Sigmoid colon (tissue), 7 donors: ENCODE data around the gene HDAC8. TPM values are rescaled to one million over a fixed set of nuclear protein-coding genes. Genes with fewer than 3 reads are reported as not detected.

ENCODE experiments used
- DNase-seq: peaks from one replicate; pipeline ENCODE4 v3.0.0-alpha.2; 2019
- H3K27ac ChIP-seq, 4 donors: fragments of 200-600 bp; sonication (generic); one replicate each; pipeline ENCODE4 v1.5.1; 2016 to 2019; ENCODE audit warnings: mild to moderate bottlenecking in 1 of 4
- H3K27me3 ChIP-seq, 3 donors: fragments of 200-600 bp; sonication (generic); one replicate each; pipeline ENCODE4 v1.5.1; 2019; ENCODE audit warnings: mild to moderate bottlenecking in 1 of 3
- H3K36me3 ChIP-seq, 4 donors: fragments of 200-600 bp; sonication (generic); one replicate each; pipeline ENCODE4 v1.5.1; 2016 to 2019
- H3K4me1 ChIP-seq, 4 donors: fragments of 200-600 bp; sonication (generic); one replicate each; pipeline ENCODE4 v1.5.1; 2017 to 2019
- H3K4me3 ChIP-seq, 4 donors: fragments of 200-600 bp; sonication (generic); one replicate each; pipeline ENCODE4 v1.5.1; 2017 to 2019; ENCODE audit warnings: mild to moderate bottlenecking in 2 of 4, moderate library complexity in 1 of 4
- H3K9me3 ChIP-seq, 4 donors: fragments of 200-600 bp in 3 of 4; sonication (generic) in 3 of 4; one replicate each; pipeline versions ENCODE4 v1.5.1 to v1.6.1; 2013 to 2019
- EP300 ChIP-seq, 4 donors: sonication (generic); formaldehyde crosslinking; IDR thresholded peaks; one replicate each; pipeline ENCODE4 v1.6.1; 2017; ENCODE audit warnings: antibody characterized with exemption in 4 of 4
- POLR2A ChIP-seq, 2 donors: fragments of 450-650 bp; IDR thresholded peaks; one replicate each; pipeline ENCODE4 v1.6.1; 2016; ENCODE audit warnings: antibody characterized with exemption in 2 of 2, mild to moderate bottlenecking in 2 of 2, moderate library complexity in 2 of 2
- POLR2AphosphoS5 ChIP-seq, 4 donors: sonication (generic); formaldehyde crosslinking; IDR thresholded peaks; one replicate each; pipeline ENCODE4 v1.6.1; 2017; ENCODE audit warnings: antibody characterized with exemption in 4 of 4
- WGBS, 2 donors: extraction: QIAGEN DNeasy Blood & Tissue Kit; methylation state at CpG; one replicate each; pipeline ENCODE4 v1.1.7; 2013; 5-methylcytosine and 5-hydroxymethylcytosine counted together
- intact Hi-C: fragments of 100-400 bp; cut with DNase I; formaldehyde crosslinking; loops from one replicate; pipeline ENCODE4 v1.15.1; 2023
- polyA plus RNA-seq, 3 donors: library from polyadenylated mRNA; stranded (reverse); fragments of 200-250 nt; gene quantifications; one replicate each; pipeline ENCODE4 v1.2.3, GENCODE V29; 2013
- total RNA-seq, 4 donors: library from RNA; depleted of rRNA; stranded (reverse); fragments of >200 nt; gene quantifications; one replicate each; pipeline ENCODE4 v1.1.0, GENCODE V29; 2016
- TF ChIP-seq, protein P1 (sequence below), 4 experiments: fragments of 450-650 bp in 3 of 4; fragments of 200-600 bp in 1 of 4; IDR thresholded peaks; one replicate each; pipeline ENCODE4 v1.5.1; 2016 to 2019; ENCODE audit warnings: antibody characterized with exemption in 4 of 4, mild to moderate bottlenecking in 3 of 4, moderate library complexity in 2 of 4
- donor health status: healthy with polysubstance abuse.
- donor health status: Bipolar disorder and iron deficiency.
- donor health status: healthy.

The HDAC8 gene
- total and polyA plus RNA-seq, 7 donors = 13.2 to 44.0 (median 30.4) TPM

DNA sequence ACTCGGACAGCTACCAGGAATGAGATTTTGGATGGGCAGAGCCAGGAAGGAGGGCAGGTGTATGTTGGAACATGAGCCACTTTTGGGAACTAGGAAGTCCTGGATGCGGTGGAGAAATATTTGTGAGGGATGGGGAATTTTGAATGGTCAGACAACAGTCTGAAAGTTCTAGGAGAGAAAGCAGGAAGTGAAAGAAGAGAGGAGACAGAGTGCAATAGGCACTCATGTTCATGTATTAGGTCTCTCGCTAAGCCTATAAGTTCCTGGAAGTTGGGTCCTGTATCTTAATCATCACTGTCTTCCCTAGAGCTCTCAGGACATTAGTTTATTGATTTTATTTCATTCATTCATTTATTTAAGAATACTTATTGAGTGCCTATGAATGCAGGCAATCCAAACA lies 201.2 kb downstream of the HDAC8 start:
- no peak for TF ChIP-seq POLR2A (IDR thresholded peaks at IDR 0.05)
- TF ChIP-seq POLR2AphosphoS5 (IDR thresholded peaks at IDR 0.05) = no peak
- TF ChIP-seq, protein P1, sequence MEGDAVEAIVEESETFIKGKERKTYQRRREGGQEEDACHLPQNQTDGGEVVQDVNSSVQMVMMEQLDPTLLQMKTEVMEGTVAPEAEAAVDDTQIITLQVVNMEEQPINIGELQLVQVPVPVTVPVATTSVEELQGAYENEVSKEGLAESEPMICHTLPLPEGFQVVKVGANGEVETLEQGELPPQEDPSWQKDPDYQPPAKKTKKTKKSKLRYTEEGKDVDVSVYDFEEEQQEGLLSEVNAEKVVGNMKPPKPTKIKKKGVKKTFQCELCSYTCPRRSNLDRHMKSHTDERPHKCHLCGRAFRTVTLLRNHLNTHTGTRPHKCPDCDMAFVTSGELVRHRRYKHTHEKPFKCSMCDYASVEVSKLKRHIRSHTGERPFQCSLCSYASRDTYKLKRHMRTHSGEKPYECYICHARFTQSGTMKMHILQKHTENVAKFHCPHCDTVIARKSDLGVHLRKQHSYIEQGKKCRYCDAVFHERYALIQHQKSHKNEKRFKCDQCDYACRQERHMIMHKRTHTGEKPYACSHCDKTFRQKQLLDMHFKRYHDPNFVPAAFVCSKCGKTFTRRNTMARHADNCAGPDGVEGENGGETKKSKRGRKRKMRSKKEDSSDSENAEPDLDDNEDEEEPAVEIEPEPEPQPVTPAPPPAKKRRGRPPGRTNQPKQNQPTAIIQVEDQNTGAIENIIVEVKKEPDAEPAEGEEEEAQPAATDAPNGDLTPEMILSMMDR (IDR thresholded peaks at IDR 0.05) = no peak
- no peak for TF ChIP-seq EP300 (IDR thresholded peaks at IDR 0.05)
- Histone ChIP-seq H3K27ac (no peak overlapping the region), H3K9me3 (no peaks in the 10 kb centered on the region), H3K4me3 (no peak overlapping the region), H3K27me3 (no peaks in the 10 kb centered on the region), H3K36me3 (no peaks in the 10 kb centered on the region), H3K4me1 (no peaks in the 10 kb centered on the region)
- intact Hi-C loops = no loop called here
- 90 to 92% methylated on average over 3 of the region's 3 CpGs for WGBS, 2 donors
- no peak for DNase-seq

DNA sequence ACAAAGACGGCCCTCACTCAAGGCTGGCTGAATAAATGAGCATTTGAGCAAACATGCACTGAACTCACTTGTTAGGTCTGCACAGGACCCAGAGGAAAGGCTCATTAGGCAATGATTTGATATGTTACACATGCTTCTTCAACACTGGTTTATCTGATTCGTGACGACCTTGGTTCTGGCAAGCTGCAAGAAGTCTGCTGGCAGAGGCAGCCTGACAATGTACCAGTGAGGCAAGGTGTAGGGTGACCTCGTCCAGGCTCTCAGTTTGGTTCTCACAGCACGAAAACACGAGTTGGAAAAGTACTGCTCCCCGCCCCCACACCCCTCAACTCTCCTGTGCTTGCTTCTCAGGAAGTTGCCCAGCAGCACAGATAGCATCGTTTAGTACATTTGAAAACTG lies 203.8 kb downstream of the HDAC8 start:
- Histone ChIP-seq H3K27ac (no peak overlapping the region), H3K27me3 (no peaks in the 10 kb centered on the region), H3K36me3 (no peaks in the 10 kb centered on the region), H3K4me3 (no peak overlapping the region), H3K4me1 (no peaks in the 10 kb centered on the region), H3K9me3 (no peaks in the 10 kb centered on the region)
- no peak for TF ChIP-seq EP300 (IDR thresholded peaks at IDR 0.05)
- TF ChIP-seq, protein P1 (IDR thresholded peaks at IDR 0.05) = no peak
- no peak for TF ChIP-seq POLR2A (IDR thresholded peaks at IDR 0.05)
- TF ChIP-seq POLR2AphosphoS5 (IDR thresholded peaks at IDR 0.05) = no peak
- DNase-seq = no peak
- intact Hi-C loops = no loop called here
- 87 to 91% methylated on average over 8 of the region's 8 CpGs for WGBS, 2 donors

DNA sequence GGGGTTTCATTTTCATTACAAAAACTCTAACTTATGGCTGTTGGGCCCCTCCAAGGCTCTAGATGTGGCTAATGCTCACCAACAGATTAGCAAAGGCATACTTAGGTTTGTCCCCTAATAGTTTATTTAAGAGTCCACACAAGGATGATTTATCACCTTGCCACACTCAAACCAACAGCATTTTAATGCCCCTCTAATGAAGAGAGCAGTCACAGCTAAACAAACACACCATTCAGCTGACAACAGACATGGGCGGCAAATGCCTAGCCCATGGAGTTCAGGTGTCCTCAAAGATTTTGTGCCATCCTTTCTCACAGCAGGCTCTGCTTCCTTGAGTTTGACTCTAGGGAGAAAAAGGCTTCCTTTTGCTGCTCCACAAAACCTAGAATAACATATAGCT lies 205.1 kb downstream of the HDAC8 start:
- H3K27me3 ChIP-seq = no peaks in the 10 kb centered on the region
- intact Hi-C loops = no loop called here
- no peak for DNase-seq
- no peak overlapping the region for H3K4me3 ChIP-seq
- H3K4me1 ChIP-seq = no peaks in the 10 kb centered on the region
- 95 to 98% methylated on average over 1 of the region's 1 CpG for WGBS, 2 donors
- no peaks in the 10 kb centered on the region for H3K36me3 ChIP-seq
- TF ChIP-seq POLR2AphosphoS5 (IDR thresholded peaks at IDR 0.05) = no peak
- H3K9me3 ChIP-seq = no peaks in the 10 kb centered on the region
- H3K27ac ChIP-seq = no peak overlapping the region

DNA sequence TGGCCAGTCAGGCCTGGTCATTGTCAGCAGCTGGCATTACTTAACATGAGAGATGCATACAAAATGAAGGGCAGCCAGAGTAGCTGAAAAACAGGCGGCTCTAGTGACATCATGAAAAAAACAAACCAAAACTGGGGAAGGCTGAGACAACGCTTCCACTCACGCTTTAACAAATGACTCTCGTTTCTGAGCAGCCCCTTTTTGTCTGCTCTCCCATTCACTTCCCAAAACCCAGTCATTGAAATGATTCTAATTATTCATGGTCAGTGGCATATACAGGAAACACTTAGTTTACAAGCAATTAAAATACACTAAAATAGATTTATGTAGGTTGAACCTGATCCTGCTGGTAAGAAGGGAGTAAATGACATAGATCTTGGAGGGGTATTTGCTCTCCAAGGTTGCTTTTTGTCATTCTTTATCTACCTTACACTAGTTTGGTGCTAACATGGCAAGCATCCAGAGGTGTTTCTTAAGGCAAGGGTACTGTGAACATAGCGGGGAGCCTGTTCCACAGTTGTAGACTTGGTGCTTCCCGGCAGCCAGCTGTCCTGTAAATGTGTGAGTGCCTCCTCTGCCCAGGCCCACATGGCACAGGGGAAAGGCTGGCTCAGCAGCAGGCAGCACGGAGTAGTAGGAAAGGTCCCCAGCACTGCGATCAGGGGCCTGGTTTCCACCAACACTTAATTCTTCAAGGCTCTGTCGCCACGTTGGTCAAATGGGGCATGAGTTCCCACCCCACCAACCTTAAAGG lies 205.8 kb downstream of the HDAC8 start:
- Histone ChIP-seq H3K36me3 (no peaks in the 10 kb centered on the region), H3K27me3 (no peaks in the 10 kb centered on the region), H3K9me3 (no peaks in the 10 kb centered on the region), H3K4me1 (no peaks in the 10 kb centered on the region), H3K27ac (no peak overlapping the region), H3K4me3 (no peak overlapping the region)
- TF ChIP-seq POLR2A (IDR thresholded peaks at IDR 0.05) (no peak), POLR2AphosphoS5 (IDR thresholded peaks at IDR 0.05) (no peak), EP300 (IDR thresholded peaks at IDR 0.05) (no peak)
- TF ChIP-seq, protein P1 (IDR thresholded peaks at IDR 0.05) = no peak
- WGBS, 2 donors = 90 to 94% methylated on average over 10 of the region's 10 CpGs
- DNase-seq = no peak
- intact Hi-C loops = no loop called here

DNA sequence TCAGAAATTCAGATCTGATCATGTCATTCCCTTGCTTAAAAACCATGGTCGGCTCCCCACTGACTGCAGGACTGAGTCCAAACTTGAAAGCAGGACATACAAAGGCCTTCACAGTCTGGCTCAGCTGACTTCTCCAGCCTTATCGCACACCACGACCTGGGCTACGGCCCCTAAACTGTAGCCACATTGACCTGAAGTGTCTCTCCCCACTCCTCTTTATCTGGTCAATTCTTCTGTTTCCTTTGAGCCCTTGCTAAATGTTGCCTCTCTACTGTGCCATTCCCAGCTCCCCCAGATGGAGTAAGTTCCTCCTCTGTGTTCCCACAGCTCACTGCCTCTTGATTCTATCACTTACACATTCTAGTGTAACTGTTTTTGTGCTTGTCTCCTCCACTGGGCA lies 206.5 kb downstream of the HDAC8 start:
- no peaks in the 10 kb centered on the region for H3K27me3 ChIP-seq
- no peaks in the 10 kb centered on the region for H3K4me1 ChIP-seq
- intact Hi-C loops = no loop called here
- no peaks in the 10 kb centered on the region for H3K9me3 ChIP-seq
- no peak for TF ChIP-seq EP300 (IDR thresholded peaks at IDR 0.05)
- no peak for TF ChIP-seq POLR2AphosphoS5 (IDR thresholded peaks at IDR 0.05)
- TF ChIP-seq, protein P1 (IDR thresholded peaks at IDR 0.05) = no peak
- TF ChIP-seq POLR2A (IDR thresholded peaks at IDR 0.05) = no peak
- no peak overlapping the region for H3K4me3 ChIP-seq
- WGBS, 2 donors = 96% methylated on average over 4 of the region's 4 CpGs
- H3K27ac ChIP-seq = no peak overlapping the region
- DNase-seq = no peak
- no peaks in the 10 kb centered on the region for H3K36me3 ChIP-seq
